PC-9 (cell line): Measurements from ENCODE around the gene MINDY4. TPM values are rescaled to one million over a fixed set of nuclear protein-coding genes. Genes with fewer than 3 reads are reported as not detected.

ENCODE experiments used
- BruUV-seq: library from RNA; stranded (reverse); fragments of 400-500 nt; replicated peaks from 2 replicates; lab custom pipeline; 2021; lab: Mats Ljungman, UMichigan
- CTCF ChIA-PET: fragments of 300-600 bp; sonication (Branson Sonifier 250); formaldehyde crosslinking; loops from one replicate; lab custom pipeline; 2022; ENCODE audit warnings: antibody characterized with exemption; lab: Charles Lee
- POLR2A ChIA-PET: fragments of 300-600 bp; sonication (Branson Sonifier 250); formaldehyde crosslinking; loops from one replicate; lab custom pipeline; 2022; ENCODE audit warnings: antibody characterized with exemption; ENCODE audit not compliant: unreplicated experiment; lab: Charles Lee
- DNase-seq, 2 experiments: peaks; one replicate each; pipeline versions ENCODE4 v3.0.0 to v3.0.0-alpha.2; 2015 to 2022; ENCODE audit warnings: mixed read lengths in 1 of 2
- H2AFZ ChIP-seq: fragments of 200-600 bp; sonication (generic); 2 replicates; pipeline ENCODE4 v1.8.1; 2017; ENCODE audit warnings: antibody characterized with exemption
- H3F3A ChIP-seq: fragments of 200-600 bp; sonication (generic); 2 replicates; pipeline ENCODE4 v1.8.1; 2017; ENCODE audit warnings: antibody characterized with exemption, mild to moderate bottlenecking, low read depth; ENCODE audit not compliant: insufficient read depth
- H3K27ac ChIP-seq: fragments of 200-600 bp; sonication (generic); 2 replicates; pipeline ENCODE4 v1.6.1; 2016; ENCODE audit warnings: mixed run types
- H3K27me3 ChIP-seq: fragments of 200-600 bp; sonication (generic); 2 replicates; pipeline ENCODE4 v1.6.1; 2016; ENCODE audit warnings: low read depth, mixed run types; ENCODE audit not compliant: insufficient read depth
- H3K36me3 ChIP-seq: fragments of 200-600 bp; sonication (generic); 2 replicates; pipeline ENCODE4 v1.6.1; 2016; ENCODE audit warnings: low read depth, mixed run types
- H3K4me1 ChIP-seq: fragments of 200-600 bp; sonication (generic); replicated peaks from 2 replicates; pipeline ENCODE4 v1.6.1; 2016; ENCODE audit warnings: mixed run types; ENCODE audit not compliant: insufficient read depth
- H3K4me2 ChIP-seq: fragments of 200-600 bp; sonication (generic); 2 replicates; pipeline ENCODE4 v1.6.1; 2017; ENCODE audit warnings: mixed run types
- H3K4me3 ChIP-seq: fragments of 200-600 bp; sonication (generic); 2 replicates; pipeline ENCODE4 v1.6.1; 2016; ENCODE audit warnings: mixed run types
- H3K79me2 ChIP-seq: fragments of 200-600 bp; sonication (generic); 2 replicates; pipeline ENCODE4 v1.6.1; 2017; ENCODE audit warnings: low read depth, mixed run types
- H3K9me2 ChIP-seq: fragments of 200-600 bp; sonication (generic); 2 replicates; pipeline ENCODE4 v1.8.1; 2017; ENCODE audit warnings: mild to moderate bottlenecking; ENCODE audit not compliant: insufficient read depth
- H3K9me3 ChIP-seq: fragments of 200-600 bp; sonication (generic); 2 replicates; pipeline ENCODE4 v1.8.1; 2016; ENCODE audit warnings: low read depth; ENCODE audit not compliant: insufficient read depth
- H4K20me1 ChIP-seq: fragments of 200-600 bp; sonication (generic); 2 replicates; pipeline ENCODE4 v1.8.1; 2017; ENCODE audit not compliant: insufficient read depth
- CTCF ChIP-seq: fragments of 200-600 bp; sonication (generic); conservative IDR thresholded peaks from 2 replicates; pipeline ENCODE4 v1.6.1; 2017; ENCODE audit warnings: mixed run types, antibody characterized with exemption, mild to moderate bottlenecking, moderate library complexity
- EZH2 ChIP-seq: fragments of 200-600 bp; sonication (generic); IDR thresholded peaks from 2 replicates; pipeline ENCODE4 v1.8.0; 2017; ENCODE audit warnings: antibody characterized with exemption, low read depth
- intact Hi-C: fragments of 100-400 bp; cut with micrococcal nuclease; formaldehyde crosslinking; loops from one replicate; pipeline ENCODE4 v1.10.0; 2022; ENCODE audit not compliant: unreplicated experiment
- total RNA-seq: library from RNA; stranded (reverse); gene quantifications from 2 replicates; pipeline ENCODE4 v1.2.3, GENCODE V29; 2021

MINDY4 gene
- total RNA-seq, 1 experiment from 2014 or later, result 14.8 TPM

GRCh38 chr7:30921540-30922401 is 150.6 kb downstream of the MINDY4 start:
- TF ChIP-seq EZH2 (no peak), CTCF (no peak)
- H3K36me3 ChIP-seq, result no peaks in the 10 kb centered on the region
- H3K9me3 ChIP-seq, result no peaks in the 10 kb centered on the region
- peaks cover 14% of the 10 kb centered on the region; the same call in 1 of the 2 replicates for H3F3A ChIP-seq
- no peak overlapping the region for H3K4me3 ChIP-seq
- POLR2A ChIA-PET, result interaction anchor here (0.8 kb wide), 1 partner anchor 291 kb away, joined by 3 read pairs; no protein-coding TSS in a partner anchor
- no peaks in the 10 kb centered on the region for H3K9me2 ChIP-seq
- intact Hi-C loops, result no loop called here
- peaks cover 25% of the 10 kb centered on the region for H3K4me1 ChIP-seq
- no peaks in the 10 kb centered on the region for H3K27me3 ChIP-seq
- peak overlapping the region; percentile 53 for H3K4me2 ChIP-seq
- H4K20me1 ChIP-seq, result no peaks in the 10 kb centered on the region
- BruUV-seq, result no TSS peak
- no peak overlapping the region for H3K27ac ChIP-seq
- DNase-seq, result no peak
- CTCF ChIA-PET, result no interaction called here
- H3K79me2 ChIP-seq, result no peaks in the 10 kb centered on the region
- H2AFZ ChIP-seq, result no peak overlapping the region

- peaks cover 25% of the 10 kb centered on the region for H3K4me1 ChIP-seq
- no TSS peak for BruUV-seq
- no peak overlapping the region for H2AFZ ChIP-seq
- H3K4me2 ChIP-seq, result no peak overlapping the region
- no peaks in the 10 kb centered on the region for H3K36me3 ChIP-seq
- peaks cover 14% of the 10 kb centered on the region; the same call in 1 of the 2 replicates for H3F3A ChIP-seq
- intact Hi-C loops, result no loop called here
- H3K9me3 ChIP-seq, result no peaks in the 10 kb centered on the region
- H4K20me1 ChIP-seq, result no peaks in the 10 kb centered on the region
- H3K79me2 ChIP-seq, result no peaks in the 10 kb centered on the region
- no peak overlapping the region for H3K4me3 ChIP-seq
- no peak overlapping the region for H3K27ac ChIP-seq
- no peaks in the 10 kb centered on the region for H3K27me3 ChIP-seq
- POLR2A ChIA-PET, result no interaction called here
- no peak for DNase-seq
- no peak for TF ChIP-seq CTCF
- no peak for TF ChIP-seq EZH2
- CTCF ChIA-PET, result no interaction called here
- H3K9me2 ChIP-seq, result no peaks in the 10 kb centered on the region
Observed at GRCh38 chr7:30922596-30922995, 151.4 kb downstream of the MINDY4 start.

GRCh38 chr7:30923009-30923773 is 152.0 kb downstream of the MINDY4 start:
- H3K9me2 ChIP-seq, result no peaks in the 10 kb centered on the region
- DNase-seq, result no peak
- peaks cover 25% of the 10 kb centered on the region for H3K4me1 ChIP-seq
- H3K79me2 ChIP-seq, result no peaks in the 10 kb centered on the region
- peaks cover 14% of the 10 kb centered on the region; the same call in 1 of the 2 replicates for H3F3A ChIP-seq
- no peak overlapping the region for H3K27ac ChIP-seq
- no peaks in the 10 kb centered on the region for H3K36me3 ChIP-seq
- TF ChIP-seq EZH2 (no peak), CTCF (no peak)
- no peaks in the 10 kb centered on the region for H3K9me3 ChIP-seq
- no peaks in the 10 kb centered on the region for H3K27me3 ChIP-seq
- POLR2A ChIA-PET, result no interaction called here
- BruUV-seq, result no TSS peak
- no peak overlapping the region for H2AFZ ChIP-seq
- no peak overlapping the region for H3K4me2 ChIP-seq
- no peaks in the 10 kb centered on the region for H4K20me1 ChIP-seq
- CTCF ChIA-PET, result no interaction called here
- no peak overlapping the region for H3K4me3 ChIP-seq
- intact Hi-C loops, result no loop called here
